Measurements from ENCODE around the gene HS2ST1. TPM values are rescaled to one million over a fixed set of nuclear protein-coding genes. Genes with fewer than 3 reads are reported as not detected.

The HS2ST1 gene
- total and polyA plus RNA-seq, 2 experiments from 2014 or later: 6.7 to 17.1 TPM

- no peak for TF ChIP-seq ZNF462 (CRISPR knock-in tag; IDR thresholded peaks at IDR 0.05)
- TF ChIP-seq POLR2AphosphoS5 (IDR thresholded peaks at IDR 0.05; ENCODE audit: low read depth): no peak
- TF ChIP-seq ZNF331 (CRISPR knock-in tag; IDR thresholded peaks at IDR 0.05; ENCODE audit: low read depth): no peak
- TF ChIP-seq EZH2 (IDR thresholded peaks at IDR 0.05; ENCODE audit: low read depth, unreplicated experiment): no peak
- TF ChIP-seq ETS1 (IDR thresholded peaks at IDR 0.05): no peak
- no peak for TF ChIP-seq CREB1 (CRISPR knock-in tag; IDR thresholded peaks at IDR 0.05; ENCODE audit: low read depth)
- TF ChIP-seq CTCF (conservative IDR thresholded peaks at IDR 0.05; ENCODE audit: low read depth in 2 of 2): no peak
- no peak for TF ChIP-seq EZH2phosphoT487 (IDR thresholded peaks at IDR 0.05; ENCODE audit: unreplicated experiment)
- no peak for TF ChIP-seq ZNF114 (CRISPR knock-in tag; IDR thresholded peaks at IDR 0.05)
Observed at GRCh38 chr1:86965827-86966182, 51.4 kb downstream of the HS2ST1 start (continued).
